Peyer's patch (tissue), 4 donors: ENCODE results near the gene BLOC1S3. TPM values are rescaled to one million over a fixed set of nuclear protein-coding genes. Genes with fewer than 3 reads are reported as not detected.
"Not testable (repeated sequence)": the region's sequence is repeated elsewhere in the genome, so short reads cannot be mapped to it uniquely, and the experiment has no call there.

Experiments used
- DNase-seq, 3 donors: peaks; one replicate each; pipeline ENCODE4 v3.0.0-alpha.2; 2017 to 2019
- H3K27ac ChIP-seq, 4 donors: fragments of 200-600 bp; sonication (generic); one replicate each; pipeline ENCODE4 v1.5.1; 2016 to 2019
- H3K27me3 ChIP-seq, 2 donors: fragments of 200-600 bp; sonication (generic); one replicate each; pipeline ENCODE4 v1.5.1; 2019
- H3K36me3 ChIP-seq, 3 donors: fragments of 200-600 bp; sonication (generic); one replicate each; pipeline ENCODE4 v1.5.1; 2016 to 2019
- H3K4me1 ChIP-seq, 4 donors: fragments of 200-600 bp; sonication (generic); one replicate each; pipeline ENCODE4 v1.5.1; 2016 to 2019
- H3K4me3 ChIP-seq, 4 donors: fragments of 200-600 bp; sonication (generic); 1 replicate in 3 of 4; 2 replicates in 1 of 4; pipeline ENCODE4 v1.5.1; 2016 to 2019; ENCODE audit warnings: mild to moderate bottlenecking in 1 of 4
- H3K9me3 ChIP-seq, 4 donors: fragments of 200-600 bp; sonication (generic); one replicate each; pipeline ENCODE4 v1.5.1; 2016 to 2019; ENCODE audit warnings: mild to moderate bottlenecking in 1 of 4
- POLR2A ChIP-seq, 2 donors: fragments of 450-650 bp; IDR thresholded peaks; one replicate each; pipeline ENCODE4 v1.5.1; 2017; ENCODE audit warnings: antibody characterized with exemption in 2 of 2, mild to moderate bottlenecking in 2 of 2, moderate library complexity in 2 of 2
- total RNA-seq, 4 donors: library from RNA; depleted of rRNA; stranded (reverse); fragments of >200 nt; gene quantifications; one replicate each; pipeline ENCODE4 v1.1.0, GENCODE V29; 2016
- TF ChIP-seq, protein P1 (sequence below), 6 experiments: fragments of 450-650 bp in 4 of 6; fragments of 200-600 bp in 2 of 6; sonication (generic) in 1 of 6; IDR thresholded peaks; one replicate each; pipeline ENCODE4 v1.5.1; 2017 to 2019; ENCODE audit warnings: antibody characterized with exemption in 6 of 6, mild to moderate bottlenecking in 3 of 6, moderate library complexity in 1 of 6

BLOC1S3 gene
- total RNA-seq, 4 donors from 2014 or later = 6.6 to 18.0 (median 10.3) TPM

- Histone ChIP-seq H3K4me1 (peaks cover 0 to 5% (median 0%) of the 10 kb centered on the region in 4 donors), H3K9me3 (no peaks in the 10 kb centered on the region), H3K36me3 (no peaks in the 10 kb centered on the region), H3K4me3 (no peak overlapping the region), H3K27ac (no peak overlapping the region), H3K27me3 (peaks cover 0 to 18% of the 10 kb centered on the region in 2 donors)
- TF ChIP-seq, protein P1, sequence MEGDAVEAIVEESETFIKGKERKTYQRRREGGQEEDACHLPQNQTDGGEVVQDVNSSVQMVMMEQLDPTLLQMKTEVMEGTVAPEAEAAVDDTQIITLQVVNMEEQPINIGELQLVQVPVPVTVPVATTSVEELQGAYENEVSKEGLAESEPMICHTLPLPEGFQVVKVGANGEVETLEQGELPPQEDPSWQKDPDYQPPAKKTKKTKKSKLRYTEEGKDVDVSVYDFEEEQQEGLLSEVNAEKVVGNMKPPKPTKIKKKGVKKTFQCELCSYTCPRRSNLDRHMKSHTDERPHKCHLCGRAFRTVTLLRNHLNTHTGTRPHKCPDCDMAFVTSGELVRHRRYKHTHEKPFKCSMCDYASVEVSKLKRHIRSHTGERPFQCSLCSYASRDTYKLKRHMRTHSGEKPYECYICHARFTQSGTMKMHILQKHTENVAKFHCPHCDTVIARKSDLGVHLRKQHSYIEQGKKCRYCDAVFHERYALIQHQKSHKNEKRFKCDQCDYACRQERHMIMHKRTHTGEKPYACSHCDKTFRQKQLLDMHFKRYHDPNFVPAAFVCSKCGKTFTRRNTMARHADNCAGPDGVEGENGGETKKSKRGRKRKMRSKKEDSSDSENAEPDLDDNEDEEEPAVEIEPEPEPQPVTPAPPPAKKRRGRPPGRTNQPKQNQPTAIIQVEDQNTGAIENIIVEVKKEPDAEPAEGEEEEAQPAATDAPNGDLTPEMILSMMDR (IDR thresholded peaks at IDR 0.05) = no peak
- no peak for TF ChIP-seq POLR2A (IDR thresholded peaks at IDR 0.05)
- DNase-seq = no peak
Observed at GRCh38 chr19:45218911-45219743, 40.5 kb downstream of the BLOC1S3 start.

DNA sequence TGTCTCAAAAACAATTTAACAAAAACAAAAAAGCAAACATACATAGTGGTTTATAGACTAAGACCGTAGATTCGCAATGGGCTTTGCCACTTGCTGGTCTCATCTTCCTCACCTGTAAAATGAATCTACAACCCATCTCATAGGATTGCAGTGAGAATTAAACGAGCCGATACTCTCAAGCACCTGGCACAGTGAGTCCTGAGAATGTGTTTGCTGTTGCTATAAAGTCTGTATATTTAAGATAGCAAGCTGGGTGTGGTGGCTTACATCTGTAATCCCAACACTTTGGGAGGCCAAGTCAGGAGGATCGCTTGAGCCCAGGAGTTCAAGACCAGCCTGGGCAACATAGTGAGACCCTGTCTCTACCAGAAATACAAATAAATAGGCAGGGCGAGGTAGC lies 44.1 kb downstream of the BLOC1S3 start:
- Histone ChIP-seq H3K4me3 (no peak overlapping the region), H3K27ac (no peak overlapping the region), H3K36me3 (no peaks in the 10 kb centered on the region), H3K4me1 (no peaks in the 10 kb centered on the region), H3K27me3 (peaks cover 0 to 9% of the 10 kb centered on the region in 2 donors), H3K9me3 (no peaks in the 10 kb centered on the region)
- DNase-seq = no peak
- TF ChIP-seq, protein P1 (IDR thresholded peaks at IDR 0.05) = no peak
- TF ChIP-seq POLR2A (IDR thresholded peaks at IDR 0.05) = no peak

GRCh38 chr19:45223879-45224278 lies 45.3 kb downstream of the BLOC1S3 start:
- TF ChIP-seq, protein P1 (IDR thresholded peaks at IDR 0.05) = no peak
- TF ChIP-seq POLR2A (IDR thresholded peaks at IDR 0.05) = no peak
- Histone ChIP-seq H3K27ac (no peak overlapping the region), H3K4me1 (no peaks in the 10 kb centered on the region), H3K9me3 (no peaks in the 10 kb centered on the region), H3K27me3 (peaks cover 0 to 3% of the 10 kb centered on the region in 2 donors), H3K4me3 (no peak overlapping the region), H3K36me3 (no peaks in the 10 kb centered on the region)
- DNase-seq = no peak

DNA sequence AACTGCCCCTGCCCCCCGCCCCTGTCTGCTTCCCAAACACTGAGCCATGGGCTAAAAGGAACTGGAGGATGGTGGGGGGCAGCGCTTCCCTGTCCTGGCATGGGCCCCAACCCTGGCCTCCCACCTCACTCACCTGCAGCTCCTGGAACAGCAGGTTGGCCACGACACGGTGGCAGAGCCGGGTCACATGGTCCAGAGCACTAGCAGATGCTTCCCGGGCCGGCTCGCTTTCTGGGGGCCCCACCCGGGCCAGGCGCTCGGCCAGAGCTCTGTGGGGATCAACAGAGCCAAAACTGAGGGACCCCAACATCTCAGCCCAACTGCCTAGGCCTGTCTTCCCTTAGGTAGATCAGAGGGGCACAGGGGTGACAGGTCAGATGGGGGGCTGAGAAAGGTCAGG lies 46.1 kb downstream of the BLOC1S3 start:
- TF ChIP-seq, protein P1 (IDR thresholded peaks at IDR 0.05) = no peak
- TF ChIP-seq POLR2A (IDR thresholded peaks at IDR 0.05) = no peak
- H3K9me3 ChIP-seq = no peaks in the 10 kb centered on the region
- H3K4me3 ChIP-seq = no peak overlapping the region
- no peak overlapping the region for H3K27ac ChIP-seq
- no peak for DNase-seq
- H3K27me3 ChIP-seq = peaks cover 0 to 3% of the 10 kb centered on the region in 2 donors
- no peaks in the 10 kb centered on the region for H3K36me3 ChIP-seq
- no peaks in the 10 kb centered on the region for H3K4me1 ChIP-seq

DNA sequence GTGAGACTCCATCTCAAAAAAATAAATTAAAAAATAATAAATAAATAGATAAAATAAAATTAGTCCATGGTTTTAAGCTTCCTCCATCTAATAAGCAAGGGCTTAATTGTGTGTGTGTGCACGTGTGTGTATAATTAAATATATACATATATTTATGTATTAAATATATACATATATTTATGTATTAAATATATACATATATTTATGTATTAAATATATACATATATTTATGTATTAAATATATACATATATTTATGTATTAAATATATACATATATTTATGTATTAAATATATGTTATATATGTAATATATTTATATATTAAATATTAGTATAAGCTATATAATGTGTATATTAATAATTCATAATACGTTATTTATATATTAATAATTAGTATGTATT lies 50.5 kb downstream of the BLOC1S3 start:
- not testable (repeated sequence) for H3K4me1 ChIP-seq, H3K27ac ChIP-seq

More for the DNA sequence above, 50.5 kb downstream of the BLOC1S3 start:
- not testable (repeated sequence) for H3K9me3 ChIP-seq, H3K36me3 ChIP-seq, H3K27me3 ChIP-seq, H3K4me3 ChIP-seq, DNase-seq

Other genes with a start within 250 kb of the BLOC1S3 start
- gene APOC4, start 236.5 kb upstream of the BLOC1S3 start, total RNA-seq = not detected
- 10 to 100 TPM in 2 of 4 donors, 1 to 10 TPM in 2; 4.5 to 13.8 (median 9.5) TPM for gene APOC2, start 232.7 kb upstream of the BLOC1S3 start, total RNA-seq
- 100 to 1,000 TPM in 3 of 4 donors, 10 to 100 TPM in 1; 95.7 to 156 (median 125) TPM for gene CLPTM1, start 223.4 kb upstream of the BLOC1S3 start, total RNA-seq
- gene RELB, start 177.3 kb upstream of the BLOC1S3 start, total RNA-seq = 10 to 100 TPM; 13.3 to 49.8 (median 20.4) TPM
- 100 to 1,000 TPM in 3 of 4 donors, 10 to 100 TPM in 1; 94.2 to 310 (median 147) TPM for gene CLASRP, start 139.7 kb upstream of the BLOC1S3 start, total RNA-seq
- 1 to 10 TPM in 3 of 4 donors, not detected in 1; 2.1 to 5.5 (median 5.4) TPM for gene ZNF296, start 102.3 kb upstream of the BLOC1S3 start, total RNA-seq
- gene GEMIN7, start 99.5 kb upstream of the BLOC1S3 start, total RNA-seq = 10 to 100 TPM in 3 of 4 donors, not detected in 1; 28.7 to 34.2 (median 29.6) TPM
- gene PPP1R37, start 85.6 kb upstream of the BLOC1S3 start, total RNA-seq = 10 to 100 TPM; 41.8 to 75.1 (median 54.2) TPM
- under 1 TPM in 2 of 4 donors, not detected in 2; 0.35 to 0.40 TPM for gene NKPD1, start 17.8 kb upstream of the BLOC1S3 start, total RNA-seq
- gene TRAPPC6A, start 547 bp upstream of the BLOC1S3 start, total RNA-seq = 10 to 100 TPM; 11.4 to 58.6 (median 21.6) TPM
- gene EXOC3L2, start 66.6 kb downstream of the BLOC1S3 start, total RNA-seq = 1 to 10 TPM; 1.5 to 8.3 (median 1.5) TPM
- 10 to 100 TPM in 3 of 4 donors, 1 to 10 TPM in 1; 8.1 to 63.5 (median 23.4) TPM for gene MARK4, start 72.5 kb downstream of the BLOC1S3 start, total RNA-seq
- not detected for gene CKM, start 144.1 kb downstream of the BLOC1S3 start, total RNA-seq
- not detected for gene KLC3, start 162.0 kb downstream of the BLOC1S3 start, total RNA-seq
- 10 to 100 TPM; 12.3 to 23.9 (median 14.3) TPM for gene ERCC2, start 191.8 kb downstream of the BLOC1S3 start, total RNA-seq
- gene PPP1R13L, start 226.3 kb downstream of the BLOC1S3 start, total RNA-seq = 10 to 100 TPM; 16.5 to 53.9 (median 36.2) TPM
- gene POLR1G, start 227.9 kb downstream of the BLOC1S3 start, total RNA-seq = 10 to 100 TPM in 1 of 4 donors, 1 to 10 TPM in 2, under 1 TPM in 1; 0.88 to 10.7 (median 2.5) TPM
- gene ERCC1, start 245.1 kb downstream of the BLOC1S3 start, total RNA-seq = 10 to 100 TPM; 39.9 to 69.3 (median 52.5) TPM